ENCODE measurements around the gene EEPD1. TPM values are rescaled to one million over a fixed set of nuclear protein-coding genes. Genes with fewer than 3 reads are reported as not detected.

EEPD1 gene
- total RNA-seq, 2 experiments from 2014 or later: 1.4 to 3.3 TPM

DNA sequence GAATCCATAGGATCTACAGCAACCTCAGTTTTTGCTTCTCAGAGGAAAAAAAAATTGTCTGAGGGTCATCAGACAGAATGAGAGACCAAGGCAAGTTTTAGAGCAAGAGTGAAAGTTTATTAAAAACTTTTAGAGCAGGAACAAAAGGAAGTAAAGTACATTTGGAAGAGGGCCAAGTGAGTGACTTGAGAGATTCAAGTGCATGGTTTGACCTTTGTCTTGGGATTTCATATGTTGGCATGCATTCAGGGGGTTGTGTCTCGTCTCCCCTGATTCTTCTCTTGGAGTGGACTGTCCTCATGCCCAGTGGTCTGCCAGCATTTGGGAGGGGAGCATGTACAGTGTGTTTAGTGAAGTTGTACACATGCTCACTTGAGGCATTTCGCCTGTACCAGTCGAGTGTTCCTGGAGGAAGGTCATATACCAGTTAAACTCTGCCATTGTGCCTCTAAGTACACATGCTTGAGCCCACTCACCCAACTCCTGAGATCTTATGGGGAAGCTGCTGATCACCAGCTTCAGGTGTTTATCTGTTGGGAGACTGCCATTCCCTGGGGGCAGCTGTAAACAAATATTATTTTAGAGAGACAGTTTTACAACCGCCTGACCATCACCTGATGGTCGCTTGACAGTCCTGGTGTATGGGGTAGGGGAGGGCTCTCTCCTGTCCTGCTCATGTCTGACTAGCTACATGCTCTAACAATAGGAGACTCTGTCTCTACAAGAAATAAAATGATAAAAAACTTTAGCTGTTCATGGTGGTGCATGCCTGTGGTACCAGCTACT lies 109.4 kb downstream of the EEPD1 start:
- no peak for DNase-seq
- H3K27me3 Mint-ChIP-seq: no peaks in the 10 kb centered on the region
- CTCF ChIA-PET: no interaction called here
- no peaks in the 10 kb centered on the region for H3K9me3 Mint-ChIP-seq (ENCODE audit: low read depth)
- peaks cover 7% of the 10 kb centered on the region for H3K4me1 Mint-ChIP-seq
- H3K36me3 Mint-ChIP-seq: no peaks in the 10 kb centered on the region
- no peak for ATAC-seq
- no peak overlapping the region for H3K4me3 Mint-ChIP-seq
- no peak overlapping the region for H3K27ac Mint-ChIP-seq

- H3K4me1 Mint-ChIP-seq: peaks cover 7% of the 10 kb centered on the region
- no peaks in the 10 kb centered on the region for H3K9me3 Mint-ChIP-seq (ENCODE audit: low read depth)
- ATAC-seq (no peak), DNase-seq (no peak)
- no peaks in the 10 kb centered on the region for H3K36me3 Mint-ChIP-seq
- no peak overlapping the region for H3K27ac Mint-ChIP-seq
- H3K4me3 Mint-ChIP-seq: no peak overlapping the region
- H3K27me3 Mint-ChIP-seq: no peaks in the 10 kb centered on the region
- CTCF ChIA-PET: no interaction called here
These were observed 110.0 kb downstream of the EEPD1 start for GRCh38 chr7:36263095-36263484.

DNA sequence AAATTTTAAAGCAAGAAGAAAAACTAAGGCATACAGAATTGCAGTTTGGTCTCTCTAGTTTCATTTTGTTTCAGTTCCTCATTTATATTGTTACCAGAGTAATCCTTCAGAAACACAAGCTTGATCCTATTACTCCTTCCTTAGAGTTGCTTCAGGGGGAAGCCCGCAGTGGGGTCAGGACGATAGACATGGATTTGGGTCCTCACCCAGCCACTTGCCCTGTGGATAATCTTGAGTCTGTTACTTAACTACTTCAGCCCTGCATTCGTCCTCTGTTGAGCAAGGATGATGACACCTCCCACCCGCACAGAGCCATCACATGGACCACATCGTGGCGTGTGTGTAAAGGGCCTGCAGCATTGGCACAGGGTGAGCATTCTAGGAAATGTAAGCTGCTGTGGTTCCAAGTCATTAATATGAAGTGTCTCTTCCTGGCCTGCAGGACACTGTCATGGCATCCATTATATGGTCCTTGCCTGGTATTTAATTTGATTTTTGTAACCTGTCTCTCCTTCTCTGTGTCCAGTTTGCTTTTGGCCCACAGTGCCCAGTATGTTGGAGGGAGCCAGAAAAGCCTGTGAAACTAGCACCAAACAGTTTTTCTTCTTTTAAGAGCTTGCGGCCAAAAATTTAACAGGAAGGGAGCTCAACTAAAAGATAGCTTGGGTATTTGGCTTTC lies 111.2 kb downstream of the EEPD1 start:
- Mint-ChIP-seq H3K4me3 (no peak overlapping the region), H3K36me3 (no peaks in the 10 kb centered on the region), H3K27ac (no peak overlapping the region), H3K27me3 (no peaks in the 10 kb centered on the region), H3K4me1 (peaks cover 7% of the 10 kb centered on the region), H3K9me3 (ENCODE audit: low read depth) (no peaks in the 10 kb centered on the region)
- CTCF ChIA-PET: no interaction called here
- DNase-seq (no peak), ATAC-seq (no peak)

GRCh38 chr7:36264913-36265516 lies 112.0 kb downstream of the EEPD1 start:
- CTCF ChIA-PET: no interaction called here
- H3K9me3 Mint-ChIP-seq (ENCODE audit: low read depth): no peaks in the 10 kb centered on the region
- H3K4me3 Mint-ChIP-seq: no peak overlapping the region
- DNase-seq (no peak), ATAC-seq (no peak)
- no peak overlapping the region for H3K27ac Mint-ChIP-seq
- H3K4me1 Mint-ChIP-seq: peaks cover 7% of the 10 kb centered on the region
- no peaks in the 10 kb centered on the region for H3K36me3 Mint-ChIP-seq
- H3K27me3 Mint-ChIP-seq: no peaks in the 10 kb centered on the region

- Mint-ChIP-seq H3K27ac (no peak overlapping the region), H3K27me3 (no peaks in the 10 kb centered on the region), H3K4me3 (no peak overlapping the region), H3K9me3 (ENCODE audit: low read depth) (no peaks in the 10 kb centered on the region), H3K4me1 (peaks cover 7% of the 10 kb centered on the region), H3K36me3 (no peaks in the 10 kb centered on the region)
- CTCF ChIA-PET: interaction anchor here (1.5 kb wide), 1 partner anchor 23 kb away, joined by 3 read pairs; no protein-coding TSS in a partner anchor
- DNase-seq (no peak), ATAC-seq (no peak)
These were observed 112.6 kb downstream of the EEPD1 start for GRCh38 chr7:36265680-36266079.

- Mint-ChIP-seq H3K4me3 (no peak overlapping the region), H3K36me3 (no peaks in the 10 kb centered on the region), H3K27me3 (no peaks in the 10 kb centered on the region), H3K27ac (no peak overlapping the region), H3K4me1 (peaks cover 7% of the 10 kb centered on the region), H3K9me3 (ENCODE audit: low read depth) (no peaks in the 10 kb centered on the region)
- no peak for ATAC-seq
- CTCF ChIA-PET: interaction anchor here (1.5 kb wide), 1 partner anchor 22 kb away, joined by 3 read pairs; no protein-coding TSS in a partner anchor
- DNase-seq: no peak
These were observed 113.1 kb downstream of the EEPD1 start for GRCh38 chr7:36266190-36266589.

DNA sequence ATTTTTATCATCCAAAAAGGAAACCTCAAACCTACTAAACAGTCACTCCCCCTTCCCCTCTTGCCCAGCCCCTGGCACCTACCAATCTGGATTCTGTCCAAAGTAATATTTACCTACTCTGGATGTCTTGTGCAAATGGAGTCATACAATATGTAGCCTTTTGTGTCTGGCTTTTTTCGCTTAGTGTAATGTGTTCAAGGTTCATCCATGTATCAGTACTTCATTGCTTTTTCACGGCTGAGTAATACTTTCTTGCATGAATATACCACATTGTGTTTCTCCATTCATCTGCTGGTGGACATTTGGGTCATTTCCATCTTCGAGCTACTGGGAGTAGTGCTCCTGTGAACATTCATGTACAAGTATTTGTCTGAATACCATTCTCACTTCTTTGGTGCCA lies 113.6 kb downstream of the EEPD1 start:
- ATAC-seq: no peak
- peaks cover 2% of the 10 kb centered on the region for H3K4me1 Mint-ChIP-seq
- H3K36me3 Mint-ChIP-seq: no peaks in the 10 kb centered on the region
- no peaks in the 10 kb centered on the region for H3K27me3 Mint-ChIP-seq
- no peak overlapping the region for H3K27ac Mint-ChIP-seq
- CTCF ChIA-PET: interaction anchor here (1.1 to 1.5 kb wide), 2 partner anchors 22 to 53 kb away, joined by 3 read pairs; no protein-coding TSS in a partner anchor
- no peak for DNase-seq
- H3K9me3 Mint-ChIP-seq (ENCODE audit: low read depth): no peaks in the 10 kb centered on the region
- no peak overlapping the region for H3K4me3 Mint-ChIP-seq

- Mint-ChIP-seq H3K27me3 (no peaks in the 10 kb centered on the region), H3K4me1 (peaks cover 4% of the 10 kb centered on the region), H3K27ac (no peak overlapping the region), H3K4me3 (no peak overlapping the region), H3K9me3 (ENCODE audit: low read depth) (no peaks in the 10 kb centered on the region), H3K36me3 (no peaks in the 10 kb centered on the region)
- CTCF ChIA-PET: no interaction called here
- ATAC-seq (no peak), DNase-seq (no peak)
These were observed 119.1 kb downstream of the EEPD1 start for GRCh38 chr7:36272211-36272566.

DNA sequence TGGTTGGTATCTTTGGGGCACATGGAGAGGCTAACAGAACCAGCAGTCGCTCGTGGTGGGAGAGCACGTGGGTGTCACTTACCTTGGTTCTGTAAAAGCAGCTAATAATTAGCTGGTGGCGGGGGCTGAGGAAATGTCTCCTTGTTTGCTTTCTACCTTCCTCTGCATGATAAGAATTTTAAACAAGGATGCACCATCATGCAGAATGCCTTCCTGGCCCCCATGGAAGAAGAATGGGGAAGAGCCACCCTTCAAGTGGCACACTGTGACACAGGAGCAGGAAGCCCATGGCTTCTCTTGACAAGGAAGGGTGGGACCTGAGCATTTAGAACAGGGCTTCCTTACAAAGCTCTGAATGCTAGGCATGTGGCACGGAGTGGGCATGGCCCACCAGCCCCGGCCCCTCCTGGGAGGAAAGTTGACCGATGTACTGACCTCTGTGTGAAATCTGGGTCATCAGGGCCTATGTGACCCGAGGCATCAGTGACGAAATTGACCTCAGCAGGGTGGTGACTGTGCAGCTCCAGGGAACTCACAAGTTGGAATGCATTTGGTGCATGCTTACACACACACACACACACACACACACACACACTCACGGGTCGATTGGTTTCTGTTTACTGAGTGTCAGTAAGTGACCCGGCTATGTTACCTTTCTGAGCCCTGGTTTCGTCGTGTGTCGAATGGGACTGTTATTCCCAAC lies 119.7 kb downstream of the EEPD1 start:
- Mint-ChIP-seq H3K27ac (no peak overlapping the region), H3K9me3 (ENCODE audit: low read depth) (no peaks in the 10 kb centered on the region), H3K36me3 (no peaks in the 10 kb centered on the region), H3K27me3 (peaks cover 2% of the 10 kb centered on the region), H3K4me1 (peaks cover 4% of the 10 kb centered on the region), H3K4me3 (no peak overlapping the region)
- CTCF ChIA-PET: no interaction called here
- ATAC-seq (no peak), DNase-seq (no peak)

GRCh38 chr7:36273836-36274235 lies 120.8 kb downstream of the EEPD1 start:
- DNase-seq (no peak), ATAC-seq (no peak)
- Mint-ChIP-seq H3K4me3 (no peak overlapping the region), H3K4me1 (peaks cover 5% of the 10 kb centered on the region), H3K27me3 (peaks cover 2% of the 10 kb centered on the region), H3K9me3 (ENCODE audit: low read depth) (no peaks in the 10 kb centered on the region), H3K36me3 (no peaks in the 10 kb centered on the region), H3K27ac (no peak overlapping the region)
- CTCF ChIA-PET: interaction anchor here (0.9 to 1.5 kb wide), 2 partner anchors 18 to 240 kb away, joined by 3 read pairs; no protein-coding TSS in a partner anchor

DNA sequence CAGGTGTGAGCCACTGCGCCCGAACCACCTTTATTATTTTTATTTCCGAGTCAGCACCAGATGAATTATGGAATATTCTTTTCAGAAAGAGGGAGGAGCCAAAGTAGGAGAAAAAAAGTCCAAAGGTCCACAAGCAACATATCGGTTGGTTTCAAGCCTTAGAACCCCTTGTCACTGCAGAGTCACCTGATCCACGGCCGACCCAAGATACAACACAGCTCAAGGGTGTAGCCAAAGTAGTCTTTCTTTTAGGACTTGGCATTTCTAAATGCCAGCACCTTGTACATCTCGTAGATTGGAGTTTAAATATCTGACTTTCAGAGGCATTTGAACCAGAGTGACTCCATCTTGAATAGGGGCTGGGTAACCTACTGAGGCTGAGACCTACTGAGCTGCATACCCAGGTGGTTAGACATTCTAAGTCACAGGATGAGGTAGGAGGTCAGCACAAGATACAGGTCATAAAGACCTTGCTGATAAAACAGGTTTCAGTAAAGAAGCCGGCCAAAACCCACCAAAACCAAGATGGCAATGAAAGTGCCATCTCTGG lies 122.8 kb downstream of the EEPD1 start:
- no peaks in the 10 kb centered on the region for H3K36me3 Mint-ChIP-seq
- DNase-seq (no peak), ATAC-seq (no peak)
- no peaks in the 10 kb centered on the region for H3K9me3 Mint-ChIP-seq (ENCODE audit: low read depth)
- H3K4me1 Mint-ChIP-seq: peaks cover 24% of the 10 kb centered on the region
- peaks cover 14% of the 10 kb centered on the region for H3K27me3 Mint-ChIP-seq
- H3K4me3 Mint-ChIP-seq: no peak overlapping the region
- CTCF ChIA-PET: no interaction called here
- H3K27ac Mint-ChIP-seq: no peak overlapping the region

- H3K9me3 Mint-ChIP-seq (ENCODE audit: low read depth): no peaks in the 10 kb centered on the region
- no peak overlapping the region for H3K4me3 Mint-ChIP-seq
- no peaks in the 10 kb centered on the region for H3K36me3 Mint-ChIP-seq
- H3K4me1 Mint-ChIP-seq: peaks cover 32% of the 10 kb centered on the region
- H3K27me3 Mint-ChIP-seq: peaks cover 19% of the 10 kb centered on the region
- no peak overlapping the region for H3K27ac Mint-ChIP-seq
- DNase-seq: no peak
- CTCF ChIA-PET: interaction anchor here (1.1 to 2.0 kb wide), 2 partner anchors 10 to 12 kb away, joined by 4 to 6 read pairs; no protein-coding TSS in a partner anchor
- ATAC-seq: no peak
These were observed 123.6 kb downstream of the EEPD1 start for GRCh38 chr7:36276428-36277248.

All from activated CD8-positive, alpha-beta memory T cell treated with anti-CD3 and anti-CD28 coated beads, Interleukin-2, amount 10 ng/mL, durations not matched to agents 7 days and 5 days (primary cell).